Endodermal cell (in vitro differentiated cells): ENCODE data around the gene BMF. TPM values are rescaled to one million over a fixed set of nuclear protein-coding genes. Genes with fewer than 3 reads are reported as not detected.

Experiments used
- DNase-seq: peaks from one replicate; pipeline ENCODE4 v3.0.0-alpha.2; 2017
- H3K27ac ChIP-seq: 2 replicates; pipeline ENCODE4 v1.5.1; 2013; ENCODE audit warnings: mild to moderate bottlenecking, low read depth, low read length, moderate library complexity
- H3K27me3 ChIP-seq: 2 replicates; pipeline ENCODE4 v1.6.1; 2013; ENCODE audit warnings: mild to moderate bottlenecking, low read length, moderate library complexity; ENCODE audit not compliant: insufficient read depth, control insufficient read depth, poor library complexity, severe bottlenecking
- H3K36me3 ChIP-seq: 2 replicates; pipeline ENCODE4 v1.7.0; 2013; ENCODE audit warnings: mild to moderate bottlenecking, low read length, moderate library complexity; ENCODE audit not compliant: control insufficient read depth, insufficient read depth
- H3K4me1 ChIP-seq: one replicate; pipeline ENCODE4 v1.7.0; 2013; ENCODE audit warnings: low read length; ENCODE audit not compliant: control insufficient read depth, insufficient read depth
- H3K4me3 ChIP-seq: 2 replicates; pipeline ENCODE4 v1.5.1; 2013; ENCODE audit warnings: mild to moderate bottlenecking, low read length, moderate library complexity
- H3K9ac ChIP-seq: 2 replicates; pipeline ENCODE4 v1.6.1; 2013; ENCODE audit warnings: mild to moderate bottlenecking, low read length, moderate library complexity; ENCODE audit not compliant: poor library complexity, severe bottlenecking; ENCODE audit errors: extremely low read depth
- H3K9me3 ChIP-seq: 2 replicates; pipeline ENCODE4 v1.6.1; 2013; ENCODE audit warnings: mild to moderate bottlenecking, low read length, moderate library complexity; ENCODE audit not compliant: control insufficient read depth
- H3K27ac Mint-ChIP-seq: 2 replicates; pipeline ENCODE4 v1.8.0; 2020; ENCODE audit warnings: mixed read lengths
- H3K27me3 Mint-ChIP-seq: 2 replicates; pipeline ENCODE4 v1.8.0; 2021; ENCODE audit warnings: mild to moderate bottlenecking, mixed read lengths; ENCODE audit not compliant: insufficient read depth
- H3K36me3 Mint-ChIP-seq: 2 replicates; pipeline ENCODE4 v1.8.0; 2020; ENCODE audit warnings: low read depth, mixed read lengths
- H3K4me1 Mint-ChIP-seq: 2 replicates; pipeline ENCODE4 v1.8.0; 2020; ENCODE audit warnings: mixed read lengths
- H3K4me3 Mint-ChIP-seq: 2 replicates; pipeline ENCODE4 v1.8.0; 2020; ENCODE audit warnings: mild to moderate bottlenecking, moderate library complexity, mixed read lengths
- H3K9me3 Mint-ChIP-seq: 2 replicates; pipeline ENCODE4 v1.8.0; 2020; ENCODE audit warnings: mild to moderate bottlenecking, mixed read lengths
- CTCF ChIP-seq: fragments of 200-600 bp; sonication (generic); conservative IDR thresholded peaks from 2 replicates; pipeline ENCODE4 v1.5.0; 2021; ENCODE audit warnings: antibody characterized with exemption, mild to moderate bottlenecking
- WGBS, 2 experiments: methylation state at CpG; one replicate each; pipeline versions ENCODE4 v1.1.5 to v1.1.7; 2013; ENCODE audit warnings: missing lambda C conversion rate in 2 of 2, mixed read lengths in 1 of 2; ENCODE audit not compliant: insufficient coverage in 1 of 2, insufficient read length in 1 of 2; 5-methylcytosine and 5-hydroxymethylcytosine counted together
- total RNA-seq, 2 donors: library from RNA; stranded (reverse); fragmentation: NEBNext Ultra II Directional in 1 of 2; extraction: Animal tissue kit (Norgen Biotek cat#: 25700) in 1 of 2; gene quantifications; 2 replicates in 1 of 2; 3 replicates in 1 of 2; pipeline ENCODE4 v1.2.1, GENCODE V29; 2021

Gene BMF
- total RNA-seq, 2 donors from 2014 or later: 48.3 to 53.5 TPM

DNA sequence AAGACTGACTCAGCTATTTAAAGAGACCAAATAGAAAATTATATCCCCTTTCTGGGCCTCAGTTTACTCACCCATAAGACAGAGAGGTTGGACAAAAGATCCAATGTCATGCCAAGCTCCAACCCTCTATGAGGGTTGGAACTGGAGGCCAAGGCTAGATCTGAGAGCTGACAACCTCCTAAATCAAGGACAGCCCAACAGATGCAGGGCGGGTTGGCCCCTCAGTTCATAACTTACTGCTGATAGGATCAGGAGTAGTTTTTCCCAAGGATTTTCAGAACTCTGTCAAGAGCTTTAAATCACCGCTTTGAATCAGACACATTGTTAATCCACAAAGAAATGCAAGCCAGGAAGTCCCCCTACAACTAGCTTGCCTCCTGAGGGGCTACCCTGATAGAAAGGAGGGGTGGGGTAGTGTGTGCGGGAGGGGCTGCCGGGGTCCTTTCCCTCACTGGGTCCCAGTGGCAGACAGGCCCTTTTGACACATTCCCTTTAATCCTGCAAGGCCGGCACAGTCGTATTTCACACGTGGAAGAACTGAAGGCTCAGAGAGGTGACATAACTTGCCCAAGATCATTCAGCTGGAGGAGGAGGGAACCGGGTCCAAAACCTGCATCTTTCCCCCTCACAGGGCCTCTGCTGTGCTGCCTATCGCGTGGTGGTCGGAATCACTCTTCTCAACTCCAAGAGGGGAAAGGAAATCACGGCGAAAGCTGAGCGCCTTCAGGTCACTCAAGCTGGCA lies 21.4 kb downstream of the BMF start:
- H3K36me3 Mint-ChIP-seq: peaks cover 20% of the 10 kb centered on the region
- Histone ChIP-seq H3K27ac (peak overlapping the region; percentile 42), H3K36me3 (peaks cover 15% of the 10 kb centered on the region), H3K4me3 (no peak overlapping the region), H3K9ac (no peak overlapping the region), H3K4me1 (peaks cover 56% of the 10 kb centered on the region), H3K27me3 (no peaks in the 10 kb centered on the region), H3K9me3 (no peaks in the 10 kb centered on the region)
- WGBS, 2 experiments: 47 to 58% methylated on average over 6 to 14 of the region's 14 CpGs
- H3K9me3 Mint-ChIP-seq: no peaks in the 10 kb centered on the region
- TF ChIP-seq CTCF: no peak
- peaks cover 69% of the 10 kb centered on the region for H3K4me1 Mint-ChIP-seq
- H3K27ac Mint-ChIP-seq: peak overlapping the region; percentile 83
- peak; percentile 62 for DNase-seq
- H3K4me3 Mint-ChIP-seq: peak overlapping the region; percentile 10
- peaks cover 12% of the 10 kb centered on the region for H3K27me3 Mint-ChIP-seq

GRCh38 chr15:40085266-40085665 lies 23.4 kb downstream of the BMF start:
- DNase-seq: no peak
- WGBS, 2 experiments: 66 to 76% methylated on average over 3 to 10 of the region's 10 CpGs
- Histone ChIP-seq H3K9me3 (no peaks in the 10 kb centered on the region), H3K36me3 (peaks cover 5% of the 10 kb centered on the region), H3K9ac (no peak overlapping the region), H3K4me3 (no peak overlapping the region), H3K4me1 (peaks cover 39% of the 10 kb centered on the region), H3K27me3 (no peaks in the 10 kb centered on the region), H3K27ac (no peak overlapping the region)
- H3K36me3 Mint-ChIP-seq: peaks cover 4% of the 10 kb centered on the region
- H3K4me1 Mint-ChIP-seq: peaks cover 65% of the 10 kb centered on the region
- H3K9me3 Mint-ChIP-seq: no peaks in the 10 kb centered on the region
- no peak for TF ChIP-seq CTCF
- H3K27me3 Mint-ChIP-seq: peaks cover 17% of the 10 kb centered on the region
- no peak overlapping the region for H3K4me3 Mint-ChIP-seq
- H3K27ac Mint-ChIP-seq: peak overlapping the region; percentile 34

DNA sequence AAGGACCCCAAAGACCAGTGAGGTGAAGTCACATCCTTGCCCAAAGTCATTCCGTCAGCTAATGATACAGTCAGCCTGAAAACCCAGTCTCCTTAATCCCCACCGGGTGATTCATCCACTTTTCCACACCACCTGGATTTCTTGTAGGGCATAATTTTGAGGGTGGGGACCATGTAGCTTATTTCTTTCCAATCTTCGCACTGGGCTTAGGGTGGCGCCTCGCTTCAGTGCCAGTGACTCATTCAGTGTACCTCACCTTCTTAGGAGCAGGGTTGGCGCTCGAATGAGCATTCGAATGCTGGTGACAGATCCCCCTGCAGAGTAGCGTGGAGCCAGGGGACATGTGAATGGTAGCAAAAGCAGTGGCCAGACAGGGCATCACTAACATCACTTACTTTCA lies 24.0 kb downstream of the BMF start:
- H3K9ac ChIP-seq: no peak overlapping the region
- no peak for TF ChIP-seq CTCF
- Mint-ChIP-seq H3K27ac (no peak overlapping the region), H3K4me3 (no peak overlapping the region), H3K27me3 (peaks cover 17% of the 10 kb centered on the region), H3K9me3 (no peaks in the 10 kb centered on the region), H3K36me3 (peaks cover 3% of the 10 kb centered on the region), H3K4me1 (peaks cover 59% of the 10 kb centered on the region)
- no peaks in the 10 kb centered on the region for H3K36me3 ChIP-seq
- H3K27me3 ChIP-seq: no peaks in the 10 kb centered on the region
- 92% methylated on average over 7 to 9 of the region's 9 CpGs for WGBS, 2 experiments
- DNase-seq: no peak
- H3K4me3 ChIP-seq: no peak overlapping the region
- no peak overlapping the region for H3K27ac ChIP-seq
- H3K9me3 ChIP-seq: no peaks in the 10 kb centered on the region
- H3K4me1 ChIP-seq: peaks cover 34% of the 10 kb centered on the region
